Kidney (tissue), 14 donors: Measurements from ENCODE around the gene SETD5. TPM values are rescaled to one million over a fixed set of nuclear protein-coding genes. Genes with fewer than 3 reads are reported as not detected.

Experiments used
- DNase-seq, 5 donors: peaks; one replicate each; pipeline ENCODE4 v3.0.0-alpha.2; 2013 to 2020
- FAIRE-seq: peaks from 2 replicates; lab custom pipeline; 2012; peaks lifted over from hg19 to GRCh38; lab: Jason Lieb, UNC
- H3K27ac ChIP-seq, 2 donors: one replicate each; pipeline ENCODE4 v1.7.0; 2013; ENCODE audit warnings: low read depth in 2 of 2, low read length in 2 of 2, inconsistent platforms in 1 of 2
- H3K27me3 ChIP-seq: one replicate; pipeline ENCODE4 v1.7.1; 2013; ENCODE audit warnings: low read length, inconsistent platforms; ENCODE audit not compliant: control insufficient read depth, insufficient read depth
- H3K36me3 ChIP-seq, 3 donors: one replicate each; pipeline versions ENCODE4 v1.7.0 to v1.7.1; 2013; ENCODE audit warnings: low read length in 3 of 3, control low read depth in 1 of 3, inconsistent platforms in 1 of 3; ENCODE audit not compliant: insufficient read depth in 3 of 3, control insufficient read depth in 2 of 3
- H3K4me1 ChIP-seq, 3 donors: one replicate each; pipeline versions ENCODE4 v1.7.0 to v1.7.1; 2013; ENCODE audit warnings: low read length in 3 of 3, inconsistent platforms in 1 of 3, low read depth in 1 of 3; ENCODE audit not compliant: control insufficient read depth in 2 of 3, insufficient read depth in 2 of 3
- H3K4me3 ChIP-seq, 3 donors: one replicate each; pipeline versions ENCODE4 v1.7.0 to v1.8.1; 2013; ENCODE audit warnings: low read length in 3 of 3, control low read depth in 1 of 3, inconsistent platforms in 1 of 3
- H3K9ac ChIP-seq, 3 donors: one replicate each; pipeline versions ENCODE4 v1.7.0 to v1.7.1; 2013; ENCODE audit warnings: low read length in 3 of 3, control low read depth in 1 of 3, inconsistent platforms in 1 of 3
- H3K9me3 ChIP-seq, 3 donors: one replicate each; pipeline versions ENCODE4 v1.7.0 to v1.7.1; 2013; ENCODE audit warnings: low read length in 3 of 3, control low read depth in 1 of 3, inconsistent platforms in 1 of 3; ENCODE audit not compliant: control insufficient read depth in 2 of 3, insufficient read depth in 1 of 3
- intact Hi-C: fragments of 100-400 bp; cut with DNase I; formaldehyde crosslinking; loops from one replicate; pipeline ENCODE4 v1.11.1; 2022
- polyA plus RNA-seq: library from polyadenylated mRNA; stranded (reverse); fragments of 350-450 nt; fragmentation: Illumina TruSeq; extraction: RNeasy Lipid Tissue Mini Kit (QIAGEN cat#74804); gene quantifications from one replicate; pipeline ENCODE4 v1.2.3, GENCODE V29; 2014; ENCODE audit warnings: low read depth, low replicate concordance; ENCODE audit not compliant: insufficient read depth
- total RNA-seq: library from RNA; stranded (reverse); fragmentation: NEBNext Ultra II Directional; extraction: Animal tissue kit (Norgen Biotek cat#: 25700); gene quantifications from one replicate; pipeline ENCODE4 v1.2.1, GENCODE V29; 2021
- TF ChIP-seq, protein P1 (sequence below): IDR thresholded peaks from 3 replicates; pipeline ENCODE4 v1.5.1; 2012; ENCODE audit warnings: mild to moderate bottlenecking, moderate library complexity, borderline replicate concordance; ENCODE audit not compliant: insufficient read depth; ENCODE audit errors: extremely low read depth
- donor health status: control.
- donor health status: control.
- donor health status: control.
- donor health status: control.
- donor health status: control.
- donor health status: DM: yes; HTN: yes; CAD: no.
- donor health status: Normal renal cell carcinoma (clear cell type).

Gene SETD5
- total and polyA plus RNA-seq, 2 donors from 2014 or later, result 12.1 to 112 TPM

DNA sequence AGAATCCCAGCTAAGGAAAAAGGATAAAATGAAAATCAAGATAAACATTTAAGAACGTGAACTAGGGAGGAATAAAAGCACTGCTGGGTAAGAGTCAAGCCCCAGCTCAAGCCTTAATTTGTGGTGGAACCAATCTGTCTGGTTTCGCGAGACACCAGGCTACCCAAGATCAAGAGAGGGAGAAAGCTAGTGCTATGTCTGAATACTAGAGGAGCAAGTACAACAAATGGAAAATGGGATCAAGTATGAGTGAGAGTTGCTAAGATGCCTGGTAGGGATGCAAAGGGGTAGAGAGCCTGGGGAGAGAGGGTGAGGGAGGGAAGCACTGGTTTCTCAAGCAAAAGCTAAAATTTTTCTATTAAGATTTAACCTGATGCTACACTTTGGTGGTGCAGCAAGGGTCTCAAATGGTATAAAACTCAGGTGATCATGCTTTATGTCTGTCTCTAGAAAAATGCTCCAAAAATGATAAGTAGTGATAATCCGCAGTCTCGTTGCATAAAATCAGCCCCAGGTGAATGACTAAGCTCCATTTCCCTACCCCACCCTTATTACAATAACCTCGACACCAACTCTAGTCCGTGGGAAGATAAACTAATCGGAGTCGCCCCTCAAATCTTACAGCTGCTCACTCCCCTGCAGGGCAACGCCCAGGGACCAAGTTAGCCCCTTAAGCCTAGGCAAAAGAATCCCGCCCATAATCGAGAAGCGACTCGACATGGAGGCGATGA is 1.7 kb upstream of the SETD5 start:
- Histone ChIP-seq H3K4me3 (peak overlapping the region; percentile 74 to 95 (median 88)), H3K36me3 (peaks cover 9 to 13% (median 10%) of the 10 kb centered on the region in 3 donors), H3K9ac (peak overlapping the region; percentile 79 to 82 (median 80)), H3K9me3 (no peaks in the 10 kb centered on the region), H3K27ac (peak overlapping the region; percentile 98 to 99), H3K27me3 (no peaks in the 10 kb centered on the region), H3K4me1 (peaks cover 7 to 19% (median 15%) of the 10 kb centered on the region in 3 donors)
- DNase-seq, result peak in 1 of 5 donors; percentile 16
- TF ChIP-seq, protein P1, sequence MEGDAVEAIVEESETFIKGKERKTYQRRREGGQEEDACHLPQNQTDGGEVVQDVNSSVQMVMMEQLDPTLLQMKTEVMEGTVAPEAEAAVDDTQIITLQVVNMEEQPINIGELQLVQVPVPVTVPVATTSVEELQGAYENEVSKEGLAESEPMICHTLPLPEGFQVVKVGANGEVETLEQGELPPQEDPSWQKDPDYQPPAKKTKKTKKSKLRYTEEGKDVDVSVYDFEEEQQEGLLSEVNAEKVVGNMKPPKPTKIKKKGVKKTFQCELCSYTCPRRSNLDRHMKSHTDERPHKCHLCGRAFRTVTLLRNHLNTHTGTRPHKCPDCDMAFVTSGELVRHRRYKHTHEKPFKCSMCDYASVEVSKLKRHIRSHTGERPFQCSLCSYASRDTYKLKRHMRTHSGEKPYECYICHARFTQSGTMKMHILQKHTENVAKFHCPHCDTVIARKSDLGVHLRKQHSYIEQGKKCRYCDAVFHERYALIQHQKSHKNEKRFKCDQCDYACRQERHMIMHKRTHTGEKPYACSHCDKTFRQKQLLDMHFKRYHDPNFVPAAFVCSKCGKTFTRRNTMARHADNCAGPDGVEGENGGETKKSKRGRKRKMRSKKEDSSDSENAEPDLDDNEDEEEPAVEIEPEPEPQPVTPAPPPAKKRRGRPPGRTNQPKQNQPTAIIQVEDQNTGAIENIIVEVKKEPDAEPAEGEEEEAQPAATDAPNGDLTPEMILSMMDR, result no peak
- FAIRE-seq, result no peak
- intact Hi-C loops, result no loop called here

DNA sequence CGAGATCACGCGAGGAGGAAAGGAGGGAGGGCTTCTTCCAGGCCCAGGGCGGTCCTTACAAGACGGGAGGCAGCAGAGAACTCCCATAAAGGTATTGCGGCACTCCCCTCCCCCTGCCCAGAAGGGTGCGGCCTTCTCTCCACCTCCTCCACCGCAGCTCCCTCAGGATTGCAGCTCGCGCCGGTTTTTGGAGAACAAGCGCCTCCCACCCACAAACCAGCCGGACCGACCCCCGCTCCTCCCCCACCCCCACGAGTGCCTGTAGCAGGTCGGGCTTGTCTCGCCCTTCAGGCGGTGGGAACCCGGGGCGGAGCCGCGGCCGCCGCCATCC is 1.1 kb upstream of the SETD5 start:
- H3K36me3 ChIP-seq, result peaks cover 5 to 9% (median 5%) of the 10 kb centered on the region in 3 donors
- DNase-seq (no peak), FAIRE-seq (no peak)
- peak overlapping the region; percentile 79 to 82 (median 80) for H3K9ac ChIP-seq
- no peaks in the 10 kb centered on the region for H3K9me3 ChIP-seq
- no peaks in the 10 kb centered on the region for H3K27me3 ChIP-seq
- TF ChIP-seq, protein P1, result no peak
- peaks cover 10 to 25% (median 16%) of the 10 kb centered on the region in 3 donors for H3K4me1 ChIP-seq
- peak overlapping the region; percentile 98 to 99 for H3K27ac ChIP-seq
- intact Hi-C loops, result no loop called here
- peak overlapping the region; percentile 74 to 95 (median 88) for H3K4me3 ChIP-seq

DNA sequence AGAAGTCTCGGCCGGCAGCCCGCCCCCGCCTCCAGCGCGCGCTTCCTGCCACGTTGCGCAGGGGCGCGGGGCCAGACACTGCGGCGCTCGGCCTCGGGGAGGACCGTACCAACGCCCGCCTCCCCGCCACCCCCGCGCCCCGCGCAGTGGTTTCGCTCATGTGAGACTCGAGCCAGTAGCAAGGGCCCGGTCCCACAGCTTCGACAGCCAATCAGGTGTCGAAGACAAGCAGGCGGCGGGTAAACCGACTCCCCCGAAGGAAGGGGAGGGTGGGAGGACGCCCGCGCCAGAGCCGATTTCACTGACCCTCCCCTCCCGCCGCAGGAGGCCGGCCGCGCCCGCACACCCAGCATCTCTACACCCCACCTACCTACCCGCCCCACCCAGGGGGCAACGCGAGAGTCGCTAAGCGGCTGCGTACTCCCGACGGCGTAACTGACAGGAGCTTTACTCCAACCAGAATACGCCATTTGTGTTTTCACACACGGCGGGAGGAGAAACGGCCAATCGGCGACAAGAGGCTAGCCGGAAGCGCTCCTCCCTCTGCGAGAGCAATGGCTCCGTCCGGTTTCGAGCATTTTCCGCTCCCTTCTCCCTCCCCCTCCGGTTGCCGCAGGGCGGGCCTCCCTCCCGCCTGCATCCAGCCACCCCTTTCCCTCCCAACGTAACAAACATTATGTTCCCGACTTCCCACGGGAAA is 633 bp upstream of the SETD5 start:
- TF ChIP-seq, protein P1, result no peak
- Histone ChIP-seq H3K27ac (peak overlapping the region; percentile 98 to 99), H3K4me3 (peak overlapping the region; percentile 66 to 80 (median 74)), H3K9ac (peak overlapping the region in 2 of 3 donors; percentile 41 to 80), H3K27me3 (no peaks in the 10 kb centered on the region), H3K36me3 (peaks cover 0 to 4% (median under 1%) of the 10 kb centered on the region in 3 donors), H3K9me3 (no peaks in the 10 kb centered on the region), H3K4me1 (peaks cover 10 to 25% (median 17%) of the 10 kb centered on the region in 3 donors)
- intact Hi-C loops, result no loop called here
- FAIRE-seq, result no peak
- DNase-seq, result peak; percentile 99 to 100 (median 99)
